ENCODE measurements around the gene MAN1C1.

Gene MAN1C1

DNA sequence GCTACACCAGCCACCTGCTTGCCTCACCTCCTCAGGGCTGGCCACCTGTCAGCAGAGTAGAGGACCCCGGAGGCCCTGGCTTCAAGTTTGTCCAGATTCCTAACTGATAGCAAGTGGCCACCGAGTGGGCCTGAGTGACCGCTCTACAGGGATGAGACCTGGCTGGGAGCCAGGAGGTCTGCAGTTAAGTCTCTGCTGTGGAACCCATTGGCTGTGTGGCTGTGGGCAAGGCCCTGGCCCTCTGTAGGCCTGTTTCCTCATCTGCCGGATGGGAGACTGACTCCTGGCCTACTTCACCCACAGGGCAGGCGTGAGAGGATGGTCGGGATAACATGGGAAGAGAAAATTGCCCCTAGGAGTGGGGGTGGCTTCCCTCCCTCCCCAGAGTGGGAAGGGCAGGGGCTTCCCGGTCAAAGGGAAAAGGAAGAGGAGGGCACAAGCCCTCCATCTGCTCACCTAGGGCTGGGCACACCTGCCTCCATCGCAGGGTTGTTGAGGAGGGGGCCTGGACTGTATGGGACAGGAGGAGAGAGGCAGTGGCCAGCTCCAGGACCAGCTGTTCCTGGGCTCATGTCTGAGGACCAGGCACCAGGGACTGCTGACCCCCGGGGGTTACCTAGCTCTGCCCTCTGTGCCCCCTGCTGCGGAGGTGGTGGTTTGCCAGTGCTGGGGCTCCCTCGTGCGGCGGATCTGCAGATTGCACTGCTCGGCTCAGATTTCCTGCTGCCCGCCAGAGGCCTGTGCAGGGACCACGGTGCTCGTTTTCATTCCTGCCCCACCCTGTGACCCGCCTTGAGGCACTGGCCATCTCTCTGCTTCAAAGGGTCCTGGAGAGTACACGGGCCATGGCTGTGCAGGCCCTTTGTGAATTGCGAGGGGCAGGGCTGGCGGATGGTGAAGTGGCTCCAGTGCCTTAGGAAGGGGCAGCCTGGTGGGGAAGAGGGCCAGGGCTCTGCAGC lies 194.0 kb downstream of the MAN1C1 start:
- peak; percentile 84 for DNase-seq (ENCODE audit: low spot score)
- TF ChIP-seq CTCF (IDR thresholded peaks at IDR 0.05; ENCODE audit: extremely low read depth, missing control alignments) = peak; percentile 83

- no peak for TF ChIP-seq CTCF (IDR thresholded peaks at IDR 0.05; ENCODE audit: extremely low read depth, missing control alignments)
- DNase-seq (ENCODE audit: low spot score) = no peak
Observed at GRCh38 chr1:25811384-25812082, 194.9 kb downstream of the MAN1C1 start.

DNA sequence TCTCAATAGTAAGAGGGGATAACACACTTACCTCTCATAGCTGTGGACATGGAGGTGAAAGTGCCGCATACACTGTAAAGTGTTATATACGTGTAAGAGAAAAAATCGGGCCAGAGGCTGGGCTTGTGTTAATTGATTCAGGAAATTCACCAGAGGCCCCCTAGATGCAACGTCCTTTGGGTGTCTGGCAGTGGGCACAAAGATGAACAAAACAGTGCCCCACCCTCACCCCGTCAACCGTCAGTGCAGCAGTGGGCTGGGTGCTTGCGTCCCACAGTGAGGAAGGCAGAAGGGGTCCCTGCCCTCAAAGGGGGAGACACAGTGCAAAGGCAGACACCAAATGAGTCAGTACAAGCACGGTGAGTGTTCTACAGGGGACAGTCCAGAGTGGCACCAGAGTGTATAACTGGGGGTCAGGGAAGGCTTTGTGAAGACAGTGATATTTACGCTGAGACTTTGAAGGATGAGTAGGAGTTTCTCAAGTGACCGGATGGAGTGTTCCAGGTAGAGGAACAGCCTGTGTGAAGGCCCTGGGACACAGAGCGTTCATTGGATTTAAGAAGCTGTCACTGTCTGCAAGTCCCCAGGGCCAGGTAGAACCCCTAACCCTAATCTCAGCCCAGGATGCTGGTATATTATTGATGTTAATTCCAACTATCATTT lies 196.6 kb downstream of the MAN1C1 start:
- DNase-seq (ENCODE audit: low spot score) = no peak
- no peak for TF ChIP-seq CTCF (IDR thresholded peaks at IDR 0.05; ENCODE audit: extremely low read depth, missing control alignments)

GRCh38 chr1:25813734-25814471 lies 197.3 kb downstream of the MAN1C1 start:
- no peak for TF ChIP-seq CTCF (IDR thresholded peaks at IDR 0.05; ENCODE audit: extremely low read depth, missing control alignments)
- no peak for DNase-seq (ENCODE audit: low spot score)

GRCh38 chr1:25814549-25815087 lies 198.0 kb downstream of the MAN1C1 start:
- TF ChIP-seq CTCF (IDR thresholded peaks at IDR 0.05; ENCODE audit: extremely low read depth, missing control alignments) = no peak
- no peak for DNase-seq (ENCODE audit: low spot score)

DNA sequence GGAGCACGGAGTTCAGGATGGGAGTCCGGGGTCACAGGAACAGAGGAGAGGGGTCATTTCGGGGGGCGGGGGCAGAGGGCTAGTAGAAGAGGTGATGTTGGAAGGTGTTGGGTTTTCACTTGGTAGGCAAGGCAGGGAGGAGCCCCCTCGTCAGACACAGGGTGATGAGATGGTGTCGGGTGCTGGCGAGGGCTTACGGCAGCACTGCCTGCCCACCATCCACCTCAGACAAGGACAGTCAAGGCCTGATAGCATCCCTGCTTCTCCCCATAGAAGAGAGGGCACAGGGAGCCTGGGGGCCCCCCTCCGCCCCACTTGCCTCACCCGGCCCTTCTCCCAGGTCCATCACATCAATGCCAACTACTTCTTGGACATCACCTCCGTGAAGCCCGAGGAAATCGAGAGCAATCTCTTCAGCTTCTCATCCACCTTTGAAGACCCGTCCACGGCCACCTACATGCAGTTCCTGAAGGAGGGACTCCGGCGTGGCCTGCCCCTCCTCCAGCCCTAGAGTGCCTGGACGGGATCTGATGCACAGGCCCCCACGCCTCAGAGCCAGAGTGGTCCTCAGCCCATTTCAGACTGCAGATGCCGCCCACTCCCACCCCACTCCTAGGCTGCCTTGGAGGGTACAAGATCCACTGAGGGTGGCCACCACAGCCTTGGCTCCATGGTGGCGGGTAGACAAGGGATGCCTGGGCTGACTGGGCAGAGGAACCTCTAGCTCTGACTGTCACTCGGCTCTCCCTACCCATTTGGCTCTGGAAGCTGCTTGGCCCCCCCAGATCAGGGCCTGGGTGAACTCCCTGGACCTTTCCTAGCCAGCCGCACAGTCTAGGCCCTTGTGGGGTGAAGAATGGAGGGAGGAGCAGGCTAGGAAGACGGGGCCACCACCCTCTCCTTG lies 198.9 kb downstream of the MAN1C1 start:
- no peak for DNase-seq (ENCODE audit: low spot score)
- no peak for TF ChIP-seq CTCF (IDR thresholded peaks at IDR 0.05; ENCODE audit: extremely low read depth, missing control alignments)

Data from GM20000 (cell line).